GM21381 (cell line): ENCODE data around the gene FOXO6.

Experiments
- ATAC-seq: cut with Tn5 transposase; IDR thresholded peaks from one replicate; pipeline ENCODE4 v1.9.1; 2021; ENCODE audit warnings: mild to moderate bottlenecking, moderate library complexity; ENCODE audit not compliant: unreplicated experiment

The FOXO6 gene

GRCh38 chr1:41382480-41383090, 21.4 kb downstream of the FOXO6 start:
- no peak for ATAC-seq

GRCh38 chr1:41383094-41383852, 22.0 kb downstream of the FOXO6 start:
- ATAC-seq, result no peak

GRCh38 chr1:41384579-41384978, 23.3 kb downstream of the FOXO6 start:
- ATAC-seq, result no peak

GRCh38 chr1:41385398-41386195, 24.4 kb downstream of the FOXO6 start:
- ATAC-seq, result no peak

- no peak for ATAC-seq
Measured at GRCh38 chr1:41386196-41386663, 25.0 kb downstream of the FOXO6 start.

GRCh38 chr1:41387667-41388091, 26.4 kb downstream of the FOXO6 start:
- ATAC-seq, result no peak

GRCh38 chr1:41388510-41388909, 27.3 kb downstream of the FOXO6 start:
- ATAC-seq, result no peak

GRCh38 chr1:41389009-41389408, 27.8 kb downstream of the FOXO6 start:
- no peak for ATAC-seq

- no peak for ATAC-seq
Measured at GRCh38 chr1:41390166-41390565, 28.9 kb downstream of the FOXO6 start.

- no peak for ATAC-seq
Measured at GRCh38 chr1:41390573-41390972, 29.3 kb downstream of the FOXO6 start.

- no peak for ATAC-seq
Measured at GRCh38 chr1:41391834-41392527, 30.7 kb downstream of the FOXO6 start.

GRCh38 chr1:41392528-41392924, 31.3 kb downstream of the FOXO6 start:
- no peak for ATAC-seq

GRCh38 chr1:41393716-41394368, 32.6 kb downstream of the FOXO6 start:
- ATAC-seq, result no peak

GRCh38 chr1:41394369-41394744, 33.1 kb downstream of the FOXO6 start:
- no peak for ATAC-seq

GRCh38 chr1:41394959-41395956, 34.0 kb downstream of the FOXO6 start:
- no peak for ATAC-seq

GRCh38 chr1:41396084-41396483, 34.9 kb downstream of the FOXO6 start:
- ATAC-seq, result no peak

- ATAC-seq, result no peak
Measured at GRCh38 chr1:41397020-41397419, 35.8 kb downstream of the FOXO6 start.

GRCh38 chr1:41397753-41398330, 36.6 kb downstream of the FOXO6 start:
- no peak for ATAC-seq
